H1 (cell line): ENCODE results near the gene STK16. TPM values are rescaled to one million over a fixed set of nuclear protein-coding genes. Genes with fewer than 3 reads are reported as not detected.
A peak's percentile ranks its signal among the peaks of the same experiment; 100 is the strongest.

Experiments used
- BACH1 ChIP-seq: IDR thresholded peaks from 2 replicates; pipeline ENCODE4 v1.6.1; 2012; ENCODE audit warnings: low read length, improper control_type of control experiment
- BRCA1 ChIP-seq: IDR thresholded peaks from 2 replicates; pipeline ENCODE4 v1.6.1; 2012; ENCODE audit warnings: low read depth, low read length, improper control_type of control experiment
- CHD2 ChIP-seq: IDR thresholded peaks from 2 replicates; pipeline ENCODE4 v1.6.1; 2012; ENCODE audit warnings: low read length, improper control_type of control experiment
- CREB1 ChIP-seq: IDR thresholded peaks from 2 replicates; pipeline ENCODE4 v1.6.1; 2012; ENCODE audit warnings: inconsistent platforms
- CTBP2 ChIP-seq: IDR thresholded peaks from 2 replicates; pipeline ENCODE4 v1.7.0; 2011; ENCODE audit warnings: borderline replicate concordance, mild to moderate bottlenecking, moderate library complexity, mixed read lengths, low read length; ENCODE audit not compliant: insufficient read depth, insufficient read length
- EZH2 ChIP-seq: fragments of 200-600 bp; sonication (generic); IDR thresholded peaks from 2 replicates; pipeline ENCODE4 v1.7.1; 2012; ENCODE audit warnings: low read depth, mild to moderate bottlenecking, moderate library complexity, low read length, inconsistent platforms; ENCODE audit not compliant: severe bottlenecking
- HDAC2 ChIP-seq, 2 experiments: fragments of 300-600 bp in 1 of 2; sonication (generic) in 1 of 2; IDR thresholded peaks; 2 replicates each; pipeline ENCODE4 v1.6.1; 2011 to 2012; ENCODE audit warnings: low read depth in 2 of 2, low read length in 2 of 2, mild to moderate bottlenecking in 2 of 2, moderate library complexity in 2 of 2, borderline replicate concordance in 1 of 2, inconsistent platforms in 1 of 2
- HDAC6 ChIP-seq: IDR thresholded peaks from one replicate; pipeline ENCODE4 v1.7.1; 2012; ENCODE audit warnings: low read depth, mild to moderate bottlenecking, inconsistent platforms, low read length, moderate library complexity
- JUND ChIP-seq: IDR thresholded peaks from 2 replicates; pipeline ENCODE4 v1.6.1; 2011; ENCODE audit warnings: mild to moderate bottlenecking, improper control_type of control experiment, low read length
- KDM4A ChIP-seq: IDR thresholded peaks from one replicate; pipeline ENCODE4 v1.7.1; 2012; ENCODE audit warnings: low read depth, mild to moderate bottlenecking, moderate library complexity, low read length, inconsistent platforms; ENCODE audit not compliant: severe bottlenecking
- MAFK ChIP-seq: IDR thresholded peaks from 2 replicates; pipeline ENCODE4 v1.6.1; 2012; ENCODE audit warnings: low read depth, mild to moderate bottlenecking, improper control_type of control experiment, low read length
- NRF1 ChIP-seq: IDR thresholded peaks from 2 replicates; pipeline ENCODE4 v1.6.1; 2011; ENCODE audit warnings: mild to moderate bottlenecking, low read depth, low read length, improper control_type of control experiment
- PHF8 ChIP-seq: fragments of 200-600 bp; sonication (generic); conservative IDR thresholded peaks from 2 replicates; pipeline ENCODE4 v1.7.1; 2012; ENCODE audit warnings: low read depth, mild to moderate bottlenecking, inconsistent platforms, low read length, moderate library complexity
- POLR2A ChIP-seq, 2 experiments: IDR thresholded peaks; 1 replicate in 1 of 2; 2 replicates in 1 of 2; pipeline ENCODE4 v1.6.1; 2011; ENCODE audit warnings: low read depth in 2 of 2, low read length in 2 of 2, mild to moderate bottlenecking in 2 of 2; ENCODE audit errors: control extremely low read depth in 1 of 2
- POU5F1 ChIP-seq: IDR thresholded peaks from 2 replicates; pipeline ENCODE4 v1.6.1; 2011; ENCODE audit warnings: low read depth, mild to moderate bottlenecking, low read length, moderate library complexity
- SIRT6 ChIP-seq: IDR thresholded peaks from one replicate; pipeline ENCODE4 v1.7.1; 2012; ENCODE audit warnings: low read length, inconsistent platforms
- SIX5 ChIP-seq: IDR thresholded peaks from 2 replicates; pipeline ENCODE4 v1.6.1; 2011; ENCODE audit warnings: mild to moderate bottlenecking, low read depth, low read length
- SP2 ChIP-seq: IDR thresholded peaks from 2 replicates; pipeline ENCODE4 v1.6.1; 2012; ENCODE audit warnings: mild to moderate bottlenecking, low read length, inconsistent platforms
- TAF1 ChIP-seq: IDR thresholded peaks from 2 replicates; pipeline ENCODE4 v1.6.1; 2011; ENCODE audit warnings: mild to moderate bottlenecking, low read depth, low read length
- TBP ChIP-seq: IDR thresholded peaks from 2 replicates; pipeline ENCODE4 v1.6.1; 2011; ENCODE audit warnings: low read depth, low read length, improper control_type of control experiment
- TEAD4 ChIP-seq: IDR thresholded peaks from 2 replicates; pipeline ENCODE4 v1.6.1; 2012; ENCODE audit warnings: low read depth, low read length, inconsistent platforms, mixed read lengths
- USF2 ChIP-seq: IDR thresholded peaks from 2 replicates; pipeline ENCODE4 v1.6.1; 2011; ENCODE audit warnings: low read length, improper control_type of control experiment
- YY1 ChIP-seq: IDR thresholded peaks from 2 replicates; pipeline ENCODE4 v1.6.1; 2011; ENCODE audit warnings: low read depth, mild to moderate bottlenecking, low read length
- ZNF274 ChIP-seq: IDR thresholded peaks from 2 replicates; pipeline ENCODE4 v1.7.0; 2012; ENCODE audit warnings: low read length, borderline replicate concordance; ENCODE audit errors: extremely low read depth
- polyA plus RNA-seq, 7 experiments: library from polyadenylated mRNA; depleted of rRNA in 3 of 7; stranded (reverse) in 5 of 7; unstranded in 2 of 7; fragments of >200 nt in 5 of 7; fragments of 200-250 nt in 2 of 7; gene quantifications; 1 replicate in 5 of 7; 2 replicates in 1 of 7; 4 replicates in 1 of 7; pipeline versions ENCODE4 v1.2.1 to v1.2.3, GENCODE V29; 2011 to 2013; ENCODE audit warnings: missing spikeins in 2 of 7, mixed read lengths in 2 of 7
- total RNA-seq: library from RNA; stranded (reverse); fragmentation: NEBNext Ultra II Directional; extraction: Animal tissue kit (Norgen Biotek cat#: 25700); gene quantifications from 2 replicates; pipeline ENCODE4 v1.2.1, GENCODE V29; 2021

The STK16 gene
- total and polyA plus RNA-seq, 2 of the 8 experiments (the other 6 are each of a cell fraction or from before 2014, with no cell fraction given): 21.3 to 51.4 TPM

GRCh38 chr2:219252900-219253752, 7.8 kb downstream of the STK16 start, which contains the start of gene TUBA4B (continued):
- no peak for TF ChIP-seq SIX5
- peak; percentile 6 for TF ChIP-seq KDM4A
- TF ChIP-seq USF2: no peak
- TF ChIP-seq BACH1: 0 out of 2 replicates have a peak, but pooled peaks have one; percentile 24
- TF ChIP-seq TAF1: peak; percentile 44; the same call in 1 of the 2 replicates
- TF ChIP-seq EZH2: no peak
- TF ChIP-seq CHD2: no peak
- no peak for TF ChIP-seq SIRT6
- TF ChIP-seq YY1: no peak; the same call in 1 of the 2 replicates
- 0 out of 2 replicates have a peak, but pooled peaks have one; percentile 39 for TF ChIP-seq TEAD4
- TF ChIP-seq CREB1: peak; percentile 42; the same call in 1 of the 2 replicates
- peak; percentile 36; the same call in 1 of the 2 replicates for TF ChIP-seq MAFK
- no peak for TF ChIP-seq HDAC2 (IDR thresholded peaks at IDR 0.05; ENCODE audit: borderline replicate concordance in 1 of 2, low read depth in 2 of 2, low read length in 2 of 2)
- TF ChIP-seq ZNF274: no peak
- no peak for TF ChIP-seq NRF1
- peak; percentile 55; the same call in 1 of the 2 replicates for TF ChIP-seq TBP
- TF ChIP-seq BRCA1: no peak
- no peak for TF ChIP-seq POU5F1
- TF ChIP-seq JUND: no peak
- no peak for TF ChIP-seq CTBP2
- no peak; a peak in 1 of 3 replicates for TF ChIP-seq POLR2A (IDR thresholded peaks at IDR 0.05; ENCODE audit: control extremely low read depth in 1 of 2, low read depth in 2 of 2, low read length in 2 of 2)
- no peak for TF ChIP-seq SP2
- TF ChIP-seq PHF8: peak; percentile 7; the same call in 1 of the 2 replicates
- no peak for TF ChIP-seq HDAC6
